Measurements from ENCODE around the gene RPS6KA4.

DNA sequence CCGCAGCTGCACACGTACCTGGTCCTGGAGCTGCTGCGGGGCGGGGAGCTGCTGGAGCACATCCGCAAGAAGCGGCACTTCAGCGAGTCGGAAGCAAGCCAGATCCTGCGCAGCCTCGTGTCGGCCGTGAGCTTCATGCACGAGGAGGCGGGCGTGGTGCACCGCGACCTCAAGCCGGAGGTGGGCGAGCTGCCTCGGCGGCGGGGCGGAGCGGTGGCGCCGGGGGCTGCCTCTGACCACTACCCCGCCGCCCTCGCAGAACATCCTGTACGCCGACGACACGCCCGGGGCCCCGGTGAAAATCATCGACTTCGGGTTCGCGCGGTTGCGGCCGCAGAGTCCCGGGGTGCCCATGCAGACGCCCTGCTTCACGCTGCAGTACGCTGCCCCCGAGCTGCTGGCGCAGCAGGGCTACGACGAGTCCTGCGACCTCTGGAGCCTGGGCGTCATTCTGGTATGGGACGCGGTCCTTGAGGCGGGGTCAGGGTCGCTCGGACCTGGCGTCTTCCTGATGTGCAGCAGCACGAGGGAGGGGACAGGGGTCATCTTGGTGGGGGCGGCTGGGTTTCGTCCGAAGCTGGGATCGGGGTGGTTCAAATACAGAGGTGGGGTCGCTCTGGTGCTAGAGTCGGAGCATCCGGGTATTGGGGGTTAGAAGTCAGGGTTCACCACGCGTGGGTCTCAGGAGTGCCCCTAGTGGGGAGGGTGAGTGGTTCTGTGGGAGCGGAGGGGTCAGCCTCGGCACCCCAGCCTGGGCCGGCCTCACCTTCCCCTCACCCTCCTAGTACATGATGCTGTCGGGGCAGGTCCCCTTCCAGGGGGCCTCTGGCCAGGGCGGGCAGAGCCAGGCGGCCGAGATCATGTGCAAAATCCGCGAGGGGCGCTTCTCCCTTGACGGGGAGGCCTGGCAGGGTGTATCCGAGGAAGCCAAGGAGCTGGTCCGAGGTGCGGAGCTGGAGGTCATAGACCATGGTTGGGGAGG lies 10.8 kb downstream of the RPS6KA4 start:
- TF ChIP-seq POLR2A (IDR thresholded peaks at IDR 0.05; ENCODE audit: low read depth) = no peak
- TF ChIP-seq, protein P1, sequence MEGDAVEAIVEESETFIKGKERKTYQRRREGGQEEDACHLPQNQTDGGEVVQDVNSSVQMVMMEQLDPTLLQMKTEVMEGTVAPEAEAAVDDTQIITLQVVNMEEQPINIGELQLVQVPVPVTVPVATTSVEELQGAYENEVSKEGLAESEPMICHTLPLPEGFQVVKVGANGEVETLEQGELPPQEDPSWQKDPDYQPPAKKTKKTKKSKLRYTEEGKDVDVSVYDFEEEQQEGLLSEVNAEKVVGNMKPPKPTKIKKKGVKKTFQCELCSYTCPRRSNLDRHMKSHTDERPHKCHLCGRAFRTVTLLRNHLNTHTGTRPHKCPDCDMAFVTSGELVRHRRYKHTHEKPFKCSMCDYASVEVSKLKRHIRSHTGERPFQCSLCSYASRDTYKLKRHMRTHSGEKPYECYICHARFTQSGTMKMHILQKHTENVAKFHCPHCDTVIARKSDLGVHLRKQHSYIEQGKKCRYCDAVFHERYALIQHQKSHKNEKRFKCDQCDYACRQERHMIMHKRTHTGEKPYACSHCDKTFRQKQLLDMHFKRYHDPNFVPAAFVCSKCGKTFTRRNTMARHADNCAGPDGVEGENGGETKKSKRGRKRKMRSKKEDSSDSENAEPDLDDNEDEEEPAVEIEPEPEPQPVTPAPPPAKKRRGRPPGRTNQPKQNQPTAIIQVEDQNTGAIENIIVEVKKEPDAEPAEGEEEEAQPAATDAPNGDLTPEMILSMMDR (IDR thresholded peaks at IDR 0.05) = no peak

Measured in esophagus muscularis mucosa (tissue), 3 donors.